Left ventricle myocardium inferior (tissue), 1 donor: ENCODE results near the gene ABHD12. TPM values are rescaled to one million over a fixed set of nuclear protein-coding genes. Genes with fewer than 3 reads are reported as not detected.

Experiments
- DNase-seq: peaks from one replicate; pipeline ENCODE4 v3.0.0-alpha.2; 2020
- H3K27ac ChIP-seq: fragments of 200-600 bp; replicated peaks from 2 replicates; pipeline ENCODE4 v1.8.0; 2021
- H3K27me3 ChIP-seq: fragments of 200-600 bp; 2 replicates; pipeline ENCODE4 v1.8.0; 2021; ENCODE audit warnings: low read depth
- H3K36me3 ChIP-seq: fragments of 200-600 bp; 2 replicates; pipeline ENCODE4 v1.8.0; 2021
- H3K4me1 ChIP-seq: fragments of 200-600 bp; 2 replicates; pipeline ENCODE4 v1.8.0; 2021
- H3K4me3 ChIP-seq: fragments of 200-600 bp; 2 replicates; pipeline ENCODE4 v1.8.0; 2021; ENCODE audit warnings: mild to moderate bottlenecking, moderate library complexity
- H3K9me3 ChIP-seq: fragments of 200-600 bp; replicated peaks from 2 replicates; pipeline ENCODE4 v1.8.0; 2021
- CTCF ChIP-seq: fragments of 200-600 bp; IDR thresholded peaks from 2 replicates; pipeline ENCODE4 v1.8.0; 2021; ENCODE audit warnings: antibody characterized with exemption, mild to moderate bottlenecking, borderline replicate concordance
- intact Hi-C: fragments of 100-400 bp; cut with micrococcal nuclease; formaldehyde crosslinking; loops from one replicate; pipeline ENCODE4 v1.11.0; 2022
- total RNA-seq: library from RNA; stranded (reverse); fragmentation: NEBNext Ultra II Directional; extraction: Animal tissue kit (Norgen Biotek cat#: 25700); gene quantifications from one replicate; pipeline ENCODE4 v1.2.1, GENCODE V29; 2021
- donor health status: DM: no; HTN: yes; CAD: no; lungs with severe emphysema.

Gene ABHD12
- total RNA-seq, 1 donor from 2014 or later: 23.2 TPM

- Histone ChIP-seq H3K27ac (no peak overlapping the region), H3K4me3 (no peak overlapping the region), H3K27me3 (no peaks in the 10 kb centered on the region), H3K36me3 (no peaks in the 10 kb centered on the region), H3K4me1 (peaks cover 14% of the 10 kb centered on the region), H3K9me3 (no peaks in the 10 kb centered on the region)
- no peak for TF ChIP-seq CTCF
- no peak for DNase-seq
- intact Hi-C loops: loop anchor here (10.0 kb wide), 4 partner anchors 90 to 400 kb away; partner anchors contain the start of genes APMAP and ENTPD6
Measured at GRCh38 chr20:25394996-25395395, 4.4 kb upstream of the ABHD12 start.

GRCh38 chr20:25394276-25394675, 3.6 kb upstream of the ABHD12 start:
- Histone ChIP-seq H3K4me1 (peaks cover 21% of the 10 kb centered on the region), H3K27me3 (no peaks in the 10 kb centered on the region), H3K36me3 (no peaks in the 10 kb centered on the region), H3K27ac (no peak overlapping the region), H3K9me3 (no peaks in the 10 kb centered on the region), H3K4me3 (no peak overlapping the region)
- intact Hi-C loops: loop anchor here (10.0 kb wide), 4 partner anchors 89 to 399 kb away; partner anchors contain the start of genes APMAP and ENTPD6
- no peak for DNase-seq
- no peak for TF ChIP-seq CTCF

- no peak for TF ChIP-seq CTCF
- no peaks in the 10 kb centered on the region for H3K9me3 ChIP-seq
- intact Hi-C loops: loop anchor here (10.0 kb wide), 4 partner anchors 85 to 395 kb away; partner anchors contain the start of genes APMAP and ENTPD6
- H3K27me3 ChIP-seq: no peaks in the 10 kb centered on the region
- peak overlapping the region; percentile 87 for H3K4me3 ChIP-seq
- no peaks in the 10 kb centered on the region for H3K36me3 ChIP-seq
- peak; percentile 33 for DNase-seq
- H3K27ac ChIP-seq: peak overlapping the region; percentile 93
- peaks cover 25% of the 10 kb centered on the region for H3K4me1 ChIP-seq
Measured at GRCh38 chr20:25389858-25390537, 637 bp downstream of the ABHD12 start.

GRCh38 chr20:25389401-25389857, 1.2 kb downstream of the ABHD12 start:
- peak overlapping the region; percentile 87 for H3K4me3 ChIP-seq
- H3K27ac ChIP-seq: peak overlapping the region; percentile 93
- H3K27me3 ChIP-seq: no peaks in the 10 kb centered on the region
- H3K4me1 ChIP-seq: peaks cover 25% of the 10 kb centered on the region
- H3K36me3 ChIP-seq: no peaks in the 10 kb centered on the region
- intact Hi-C loops: no loop called here
- no peak for TF ChIP-seq CTCF
- H3K9me3 ChIP-seq: no peaks in the 10 kb centered on the region
- DNase-seq: no peak

GRCh38 chr20:25382704-25383370, 7.8 kb downstream of the ABHD12 start:
- no peaks in the 10 kb centered on the region for H3K36me3 ChIP-seq
- no peaks in the 10 kb centered on the region for H3K9me3 ChIP-seq
- H3K4me3 ChIP-seq: no peak overlapping the region
- no peak for TF ChIP-seq CTCF
- H3K4me1 ChIP-seq: peaks cover 37% of the 10 kb centered on the region
- H3K27me3 ChIP-seq: no peaks in the 10 kb centered on the region
- DNase-seq: peak; percentile 36
- H3K27ac ChIP-seq: no peak overlapping the region
- intact Hi-C loops: no loop called here
